HG03457 (cell line): Measurements from ENCODE around the gene SAMD7.

Source experiments
- ATAC-seq: cut with Tn5 transposase; IDR thresholded peaks from one replicate; pipeline ENCODE4 v1.9.1; 2021; ENCODE audit warnings: moderate number of reproducible peaks; ENCODE audit not compliant: unreplicated experiment

SAMD7 gene

GRCh38 chr3:169911272-169911671 lies at the start of gene SAMD7:
Gene SAMD7 (plus strand): TSS chr3:169911572. CDS start chr3:169919499, 7,927 bp downstream.
- no peak for ATAC-seq

GRCh38 chr3:169861871-169862270 lies 49.5 kb upstream of the SAMD7 start:
- ATAC-seq: no peak

GRCh38 chr3:169863458-169863899 lies 47.9 kb upstream of the SAMD7 start:
- ATAC-seq: peak; percentile 59

- ATAC-seq: no peak
Measured at GRCh38 chr3:169864270-169864669, 47.1 kb upstream of the SAMD7 start.

- no peak for ATAC-seq
Measured at GRCh38 chr3:169865176-169865767, 46.1 kb upstream of the SAMD7 start.

- no peak for ATAC-seq
Measured at GRCh38 chr3:169867584-169868210, 43.7 kb upstream of the SAMD7 start.

GRCh38 chr3:169868369-169868768 lies 43.0 kb upstream of the SAMD7 start:
- ATAC-seq: no peak

GRCh38 chr3:169869484-169870220 lies 41.7 kb upstream of the SAMD7 start, which contains the start of gene LRRC31:
Gene LRRC31 (minus strand): TSS chr3:169869935. CDS start chr3:169869807, 128 bp downstream.
- no peak for ATAC-seq

- ATAC-seq: no peak
Measured at GRCh38 chr3:169871129-169871886, 40.1 kb upstream of the SAMD7 start.

- ATAC-seq: no peak
Measured at GRCh38 chr3:169879013-169879557, 32.3 kb upstream of the SAMD7 start.

- ATAC-seq: no peak
Measured at GRCh38 chr3:169879845-169880575, 31.4 kb upstream of the SAMD7 start.

GRCh38 chr3:169880576-169881250 lies 30.7 kb upstream of the SAMD7 start:
- no peak for ATAC-seq

- ATAC-seq: no peak
Measured at GRCh38 chr3:169886671-169887070, 24.7 kb upstream of the SAMD7 start.

GRCh38 chr3:169891886-169892285 lies 19.5 kb upstream of the SAMD7 start:
- ATAC-seq: no peak

- ATAC-seq: no peak
Measured at GRCh38 chr3:169894110-169894509, 17.3 kb upstream of the SAMD7 start.

- no peak for ATAC-seq
Measured at GRCh38 chr3:169895072-169895471, 16.3 kb upstream of the SAMD7 start.

GRCh38 chr3:169897284-169897683 lies 14.1 kb upstream of the SAMD7 start:
- no peak for ATAC-seq

GRCh38 chr3:169901453-169901852 lies 9.9 kb upstream of the SAMD7 start:
- ATAC-seq: no peak

GRCh38 chr3:169905404-169905803 lies 6.0 kb upstream of the SAMD7 start:
- ATAC-seq: no peak

- ATAC-seq: no peak
Measured at GRCh38 chr3:169907476-169907875, 3.9 kb upstream of the SAMD7 start.
